ENCODE measurements around the gene NFIC.

GRCh38 chr19:3517638-3518037 lies 151.3 kb downstream of the NFIC start:
- TF ChIP-seq CTCF (IDR thresholded peaks at IDR 0.05; ENCODE audit: low read depth, low read length, poor library complexity, severe bottlenecking) (no peak), EZH2phosphoT487 (IDR thresholded peaks at IDR 0.05; ENCODE audit: borderline replicate concordance, low read length) (no peak)

Data from DOHH2 (cell line).